ENCODE data around the gene GLRA2. TPM values are rescaled to one million over a fixed set of nuclear protein-coding genes. Genes with fewer than 3 reads are reported as not detected.

GLRA2 gene
- total and polyA plus RNA-seq, 2 donors (not counting 1 experiment from before 2014, with no cell fraction given) = not detected

DNA sequence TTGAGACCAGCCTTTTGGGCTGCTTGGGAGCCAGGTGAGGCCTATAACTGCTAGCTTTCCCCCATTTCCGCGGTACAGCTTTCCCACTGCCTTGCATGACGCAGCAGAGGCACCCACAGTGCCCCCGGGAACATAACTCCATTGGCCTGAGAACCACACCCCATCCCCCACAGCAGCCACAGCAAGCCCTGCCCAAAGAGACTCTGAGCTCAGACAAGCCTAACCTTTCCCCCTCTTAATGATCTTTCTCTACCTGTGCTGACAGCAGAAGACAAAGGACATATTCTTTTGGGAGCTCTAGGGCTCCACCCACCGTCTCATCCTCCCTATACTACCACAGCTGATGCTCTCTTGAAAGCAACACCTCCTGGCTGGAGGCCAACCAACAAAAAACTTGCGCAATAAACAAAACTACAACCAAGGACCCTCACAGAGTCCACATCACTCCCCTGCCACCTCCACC, 228.7 kb downstream of the GLRA2 start:
- Histone ChIP-seq H3K27me3 (replicated peaks in 1 of 4; ENCODE audit: control extremely low read depth in 1 of 4, control insufficient read depth in 3 of 4, insufficient read depth in 4 of 4, low read length in 3 of 4) (no peaks in the 10 kb centered on the region), H3K9me3 (ENCODE audit: control extremely low read depth in 1 of 3, control insufficient read depth in 2 of 3, insufficient read depth in 1 of 3, low read length in 2 of 3) (no peaks in the 10 kb centered on the region), H3K9ac (ENCODE audit: low read length) (no peak overlapping the region), H3K36me3 (replicated peaks in 1 of 2; ENCODE audit: control extremely low read depth in 1 of 2, control insufficient read depth in 1 of 2, extremely low read depth in 1 of 2, insufficient read depth in 2 of 2, low read length in 1 of 2) (no peaks in the 10 kb centered on the region), H3K4me2 (replicated peaks; ENCODE audit: low read depth, low read length, poor library complexity, severe bottlenecking) (no peak overlapping the region), H2AFZ (ENCODE audit: insufficient read depth, low read depth, low read length, poor library complexity, severe bottlenecking) (no peak overlapping the region), H3K4me3 (ENCODE audit: control extremely low read depth in 1 of 5, extremely low read depth in 1 of 5, insufficient read depth in 1 of 5, low read depth in 2 of 5, low read length in 4 of 5) (no peak overlapping the region), H3K79me2 (ENCODE audit: control insufficient read depth, insufficient read depth, low read length) (no peaks in the 10 kb centered on the region), H3K4me1 (ENCODE audit: control insufficient read depth in 2 of 2, insufficient read depth in 2 of 2, low read length in 2 of 2) (no peaks in the 10 kb centered on the region), H3K27ac (ENCODE audit: low read length in 2 of 2) (no peak overlapping the region), H4K20me1 (ENCODE audit: control insufficient read depth, insufficient read depth, low read length, poor library complexity, severe bottlenecking) (no peaks in the 10 kb centered on the region)
- ChIA-PET CTCF (no interaction called here), POLR2A (no interaction called here)
- no peak for DNase-seq
- WGBS (ENCODE audit: insufficient coverage) = 100% methylated on average over 6 of the region's 6 CpGs
- Mint-ChIP-seq H3K4me1 (no peaks in the 10 kb centered on the region), H3K27ac (no peak overlapping the region), H3K9me3 (ENCODE audit: insufficient read depth) (peaks cover 2% of the 10 kb centered on the region), H3K4me3 (no peak overlapping the region), H3K27me3 (no peaks in the 10 kb centered on the region)
- TF ChIP-seq, protein P1, sequence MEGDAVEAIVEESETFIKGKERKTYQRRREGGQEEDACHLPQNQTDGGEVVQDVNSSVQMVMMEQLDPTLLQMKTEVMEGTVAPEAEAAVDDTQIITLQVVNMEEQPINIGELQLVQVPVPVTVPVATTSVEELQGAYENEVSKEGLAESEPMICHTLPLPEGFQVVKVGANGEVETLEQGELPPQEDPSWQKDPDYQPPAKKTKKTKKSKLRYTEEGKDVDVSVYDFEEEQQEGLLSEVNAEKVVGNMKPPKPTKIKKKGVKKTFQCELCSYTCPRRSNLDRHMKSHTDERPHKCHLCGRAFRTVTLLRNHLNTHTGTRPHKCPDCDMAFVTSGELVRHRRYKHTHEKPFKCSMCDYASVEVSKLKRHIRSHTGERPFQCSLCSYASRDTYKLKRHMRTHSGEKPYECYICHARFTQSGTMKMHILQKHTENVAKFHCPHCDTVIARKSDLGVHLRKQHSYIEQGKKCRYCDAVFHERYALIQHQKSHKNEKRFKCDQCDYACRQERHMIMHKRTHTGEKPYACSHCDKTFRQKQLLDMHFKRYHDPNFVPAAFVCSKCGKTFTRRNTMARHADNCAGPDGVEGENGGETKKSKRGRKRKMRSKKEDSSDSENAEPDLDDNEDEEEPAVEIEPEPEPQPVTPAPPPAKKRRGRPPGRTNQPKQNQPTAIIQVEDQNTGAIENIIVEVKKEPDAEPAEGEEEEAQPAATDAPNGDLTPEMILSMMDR (IDR thresholded peaks at IDR 0.05) = no peak
- no peak for TF ChIP-seq EZH2 (IDR thresholded peaks at IDR 0.05; ENCODE audit: borderline replicate concordance, insufficient read depth, low read depth, low read length, poor library complexity, severe bottlenecking)
- ATAC-seq (ENCODE audit: low read depth) = no peak
- intact Hi-C loops (cut with micrococcal nuclease) = no loop called here

DNA sequence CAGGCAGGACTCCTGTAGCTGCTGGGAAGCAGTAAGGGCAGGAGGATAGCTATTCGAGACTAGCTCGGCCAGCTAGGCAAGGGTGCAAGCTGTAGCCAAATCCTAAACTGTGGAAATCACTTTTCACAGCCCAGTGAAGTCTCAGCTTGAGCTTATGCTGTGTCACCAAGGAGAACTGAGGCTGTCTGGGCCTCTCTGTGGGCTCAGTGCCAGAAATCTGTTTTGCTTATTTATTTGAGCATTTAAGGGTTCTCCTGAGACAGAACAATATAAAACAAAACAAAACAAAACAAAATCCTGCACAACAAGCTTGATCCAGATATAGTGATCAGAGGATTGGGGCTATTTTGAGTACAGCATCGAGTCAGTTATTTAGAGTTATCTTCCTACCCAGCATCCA, 246.1 kb downstream of the GLRA2 start:
- Mint-ChIP-seq H3K4me1 (no peaks in the 10 kb centered on the region), H3K27me3 (no peaks in the 10 kb centered on the region), H3K27ac (no peak overlapping the region), H3K4me3 (no peak overlapping the region), H3K9me3 (ENCODE audit: insufficient read depth) (peaks cover 4% of the 10 kb centered on the region)
- ATAC-seq (ENCODE audit: low read depth) = no peak
- H4K20me1 ChIP-seq (ENCODE audit: control insufficient read depth, insufficient read depth, low read length, poor library complexity, severe bottlenecking) = no peaks in the 10 kb centered on the region
- TF ChIP-seq, protein P1 (IDR thresholded peaks at IDR 0.05) = no peak
- no peak for TF ChIP-seq EZH2 (IDR thresholded peaks at IDR 0.05; ENCODE audit: borderline replicate concordance, insufficient read depth, low read depth, low read length, poor library complexity, severe bottlenecking)
- H2AFZ ChIP-seq (ENCODE audit: insufficient read depth, low read depth, low read length, poor library complexity, severe bottlenecking) = no peak overlapping the region
- intact Hi-C loops (cut with micrococcal nuclease) = no loop called here
- H3K4me2 ChIP-seq (replicated peaks; ENCODE audit: low read depth, low read length, poor library complexity, severe bottlenecking) = no peak overlapping the region
- H3K27me3 ChIP-seq (replicated peaks in 1 of 4; ENCODE audit: control extremely low read depth in 1 of 4, control insufficient read depth in 3 of 4, insufficient read depth in 4 of 4, low read length in 3 of 4) = no peaks in the 10 kb centered on the region
- ChIA-PET CTCF (no interaction called here), POLR2A (no interaction called here)
- H3K79me2 ChIP-seq (ENCODE audit: control insufficient read depth, insufficient read depth, low read length) = no peaks in the 10 kb centered on the region
- no peak overlapping the region for H3K27ac ChIP-seq (ENCODE audit: low read length in 2 of 2)
- no peak for DNase-seq
- 92% methylated on average over 3 of the region's 3 CpGs for WGBS (ENCODE audit: insufficient coverage)
- no peaks in the 10 kb centered on the region for H3K4me1 ChIP-seq (ENCODE audit: control insufficient read depth in 2 of 2, insufficient read depth in 2 of 2, low read length in 2 of 2)
- no peaks in the 10 kb centered on the region for H3K36me3 ChIP-seq (replicated peaks in 1 of 2; ENCODE audit: control extremely low read depth in 1 of 2, control insufficient read depth in 1 of 2, extremely low read depth in 1 of 2, insufficient read depth in 2 of 2, low read length in 1 of 2)
- H3K9me3 ChIP-seq (ENCODE audit: control extremely low read depth in 1 of 3, control insufficient read depth in 2 of 3, insufficient read depth in 1 of 3, low read length in 2 of 3) = peaks cover 0 to 7% (median 0%) of the 10 kb centered on the region in 3 donors
- H3K4me3 ChIP-seq (ENCODE audit: control extremely low read depth in 1 of 5, extremely low read depth in 1 of 5, insufficient read depth in 1 of 5, low read depth in 2 of 5, low read length in 4 of 5) = no peak overlapping the region
- no peak overlapping the region for H3K9ac ChIP-seq (ENCODE audit: low read length)
